ENCODE results near the gene ASPSCR1. TPM values are rescaled to one million over a fixed set of nuclear protein-coding genes. Genes with fewer than 3 reads are reported as not detected.

Gene ASPSCR1
- total RNA-seq, 1 donor from 2014 or later = 32.9 TPM

Other genes starting within 250 kb of the ASPSCR1 start
- not detected in 2 replicates for gene GCGR, start 173.5 kb upstream of the ASPSCR1 start, total RNA-seq
- 42.5 and 42.9 TPM in 2 replicates for gene MCRIP1, start 144.3 kb upstream of the ASPSCR1 start, total RNA-seq
- gene PPP1R27, start 142.6 kb upstream of the ASPSCR1 start, total RNA-seq = not detected in 2 replicates
- 545 and 603 TPM in 2 replicates for gene P4HB, start 117.1 kb upstream of the ASPSCR1 start, total RNA-seq
- 713 and 715 TPM in 2 replicates for gene ARHGDIA, start 106.3 kb upstream of the ASPSCR1 start, total RNA-seq
- 237 and 240 TPM in 2 replicates for gene ALYREF, start 86.0 kb upstream of the ASPSCR1 start, total RNA-seq
- gene ANAPC11, start 85.9 kb upstream of the ASPSCR1 start, total RNA-seq = 108 and 119 TPM in 2 replicates
- gene NPB, start 75.4 kb upstream of the ASPSCR1 start, total RNA-seq = 0.28 and 0.39 TPM in 2 replicates
- 51.5 and 51.7 TPM in 2 replicates for gene PCYT2, start 66.2 kb upstream of the ASPSCR1 start, total RNA-seq
- gene SIRT7, start 59.5 kb upstream of the ASPSCR1 start, total RNA-seq = 50.2 and 55.7 TPM in 2 replicates
- 30.3 and 31.8 TPM in 2 replicates for gene MAFG, start 49.9 kb upstream of the ASPSCR1 start, total RNA-seq
- 99.9 and 105 TPM in 2 replicates for gene PYCR1, start 40.3 kb upstream of the ASPSCR1 start, total RNA-seq
- gene MYADML2, start 30.4 kb upstream of the ASPSCR1 start, total RNA-seq = not detected in 2 replicates
- 1.2 and 2.2 TPM in 2 replicates for gene NOTUM, start 16.4 kb upstream of the ASPSCR1 start, total RNA-seq
- 88.3 and 91.9 TPM in 2 replicates for gene CENPX, start 45.2 kb downstream of the ASPSCR1 start, total RNA-seq
- gene LRRC45, start 45.7 kb downstream of the ASPSCR1 start, total RNA-seq = 32.3 and 33.4 TPM in 2 replicates
- gene RAC3, start 54.0 kb downstream of the ASPSCR1 start, total RNA-seq = 15.4 and 18.4 TPM in 2 replicates
- 138 and 145 TPM in 2 replicates for gene DCXR, start 60.1 kb downstream of the ASPSCR1 start, total RNA-seq
- gene RFNG, start 74.2 kb downstream of the ASPSCR1 start, total RNA-seq = 21.8 and 21.9 TPM in 2 replicates
- gene GPS1, start 74.3 kb downstream of the ASPSCR1 start, total RNA-seq = 103 TPM in 2 replicates
- 154 and 179 TPM in 2 replicates for gene DUS1L, start 88.2 kb downstream of the ASPSCR1 start, total RNA-seq
- 387 and 409 TPM in 2 replicates for gene FASN, start 120.6 kb downstream of the ASPSCR1 start, total RNA-seq
- gene CCDC57, start 235.2 kb downstream of the ASPSCR1 start, total RNA-seq = 51.7 and 53.1 TPM in 2 replicates